AG04450 (cell line): ENCODE results near the gene NUDT2. TPM values are rescaled to one million over a fixed set of nuclear protein-coding genes. Genes with fewer than 3 reads are reported as not detected.

Source experiments
- CTCF ChIA-PET: fragments of 300-600, 350-600 bp; formaldehyde crosslinking; extraction: SDS; loops from one replicate; lab custom pipeline; 2022; ENCODE audit warnings: antibody characterized with exemption, inconsistent platforms; lab: Charles Lee
- POLR2A ChIA-PET: fragments of 350-600 bp; formaldehyde crosslinking; extraction: SDS; loops from one replicate; lab custom pipeline; 2021; ENCODE audit warnings: antibody characterized with exemption, inconsistent platforms; lab: Yijun Ruan, JAX
- DNase-seq: peaks from one replicate; pipeline ENCODE4 v3.0.0-alpha.2; 2011; ENCODE audit warnings: low read depth, low spot score
- H3K27ac ChIP-seq: one replicate; pipeline ENCODE4 v1.5.1; 2012; ENCODE audit warnings: low read depth, low read length, control low read depth
- H3K27me3 ChIP-seq: one replicate; pipeline ENCODE4 v1.6.0; 2012; ENCODE audit warnings: low read length; ENCODE audit not compliant: control insufficient read depth, insufficient read depth
- H3K4me3 ChIP-seq: 2 replicates; pipeline ENCODE4 v1.5.1; 2011; ENCODE audit warnings: mild to moderate bottlenecking, low read depth, low read length, control low read depth
- H3K9me3 ChIP-seq: 2 replicates; pipeline ENCODE4 v1.5.1; 2012; ENCODE audit warnings: low read length; ENCODE audit not compliant: control insufficient read depth, insufficient read depth
- CTCF ChIP-seq: IDR thresholded peaks from 2 replicates; pipeline ENCODE4 v1.5.1; 2011; ENCODE audit warnings: low read depth, low read length, control low read depth, inconsistent platforms
- polyA plus RNA-seq: library from polyadenylated mRNA; depleted of rRNA; stranded (reverse); fragments of >200 nt; gene quantifications from 2 replicates; pipeline ENCODE4 v1.2.3, GENCODE V29; 2011

NUDT2 gene
- polyA plus RNA-seq, 1 experiment = 44.8 TPM

DNA sequence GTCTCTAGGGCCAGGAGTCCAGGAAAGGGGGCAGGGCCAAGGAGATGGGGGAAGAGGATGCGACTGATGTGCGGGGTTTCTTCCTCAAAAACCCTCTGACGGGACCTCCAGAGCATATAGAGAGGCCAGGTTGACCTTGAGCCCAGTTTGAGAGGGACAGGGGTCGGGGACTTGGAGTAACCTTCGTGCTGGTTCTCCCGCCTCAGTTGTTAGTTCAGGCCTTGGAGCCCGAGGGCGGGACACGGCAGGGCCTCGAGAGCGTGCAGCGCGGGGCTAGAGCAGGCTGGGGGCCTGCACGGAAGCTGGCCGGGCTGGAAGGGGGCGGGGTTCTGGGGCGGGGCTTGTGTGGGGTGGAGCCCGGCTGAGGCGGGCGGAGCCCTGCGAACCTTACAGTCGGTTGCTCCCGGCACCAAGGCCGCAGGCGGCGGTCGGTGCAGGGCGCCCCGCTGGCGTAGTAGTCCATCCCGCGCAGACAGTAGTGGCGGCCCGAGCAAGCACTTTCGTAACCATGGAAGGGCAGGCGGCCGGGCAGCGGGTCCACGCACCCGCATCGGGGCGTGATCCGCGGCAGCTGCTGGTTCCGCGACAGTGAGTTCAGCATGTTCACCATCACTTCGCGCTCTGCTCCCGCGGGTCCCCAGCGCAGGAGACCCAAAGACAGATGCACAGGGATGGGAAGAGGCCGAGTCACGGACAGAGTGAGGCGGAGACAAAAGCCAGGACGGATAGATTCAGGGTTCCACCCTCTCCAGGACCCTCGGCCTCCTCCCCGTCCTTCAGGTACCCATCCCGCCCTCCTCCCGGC lies 51.3 kb downstream of the NUDT2 start:
- no peak for TF ChIP-seq CTCF
- peak overlapping the region; percentile 58 for H3K4me3 ChIP-seq
- no peaks in the 10 kb centered on the region; the same call in 1 of the 2 replicates for H3K9me3 ChIP-seq
- H3K27ac ChIP-seq = no peak overlapping the region
- ChIA-PET POLR2A (no interaction called here), CTCF (interaction anchor here (0.5 to 6.5 kb wide), 9 partner anchors 10 to 1100 kb away, joined by 3 to 59 read pairs (median 7); no protein-coding TSS in a partner anchor)
- peak; percentile 8 for DNase-seq
- peaks cover 7% of the 10 kb centered on the region for H3K27me3 ChIP-seq

- CTCF ChIA-PET = interaction anchor here (1.1 kb wide), 1 partner anchor 23 kb away, joined by 3 read pairs; no protein-coding TSS in a partner anchor
- Histone ChIP-seq H3K4me3 (peak overlapping the region; percentile 58), H3K9me3 (no peaks in the 10 kb centered on the region; the same call in 1 of the 2 replicates), H3K27ac (no peak overlapping the region), H3K27me3 (peaks cover 3% of the 10 kb centered on the region)
- no peak for TF ChIP-seq CTCF
- DNase-seq = no peak
- POLR2A ChIA-PET = no interaction called here
Observed at GRCh38 chr9:34381323-34381722, 52.0 kb downstream of the NUDT2 start.

- H3K9me3 ChIP-seq = no peaks in the 10 kb centered on the region; the same call in 1 of the 2 replicates
- no peak overlapping the region for H3K27ac ChIP-seq
- H3K27me3 ChIP-seq = peaks cover 6% of the 10 kb centered on the region
- no peak for DNase-seq
- no peak for TF ChIP-seq CTCF
- no peak overlapping the region for H3K4me3 ChIP-seq
- CTCF ChIA-PET = interaction anchor here (1.1 kb wide), 1 partner anchor 22 kb away, joined by 3 read pairs; no protein-coding TSS in a partner anchor
- POLR2A ChIA-PET = no interaction called here
Observed at GRCh38 chr9:34382054-34382453, 52.7 kb downstream of the NUDT2 start.

DNA sequence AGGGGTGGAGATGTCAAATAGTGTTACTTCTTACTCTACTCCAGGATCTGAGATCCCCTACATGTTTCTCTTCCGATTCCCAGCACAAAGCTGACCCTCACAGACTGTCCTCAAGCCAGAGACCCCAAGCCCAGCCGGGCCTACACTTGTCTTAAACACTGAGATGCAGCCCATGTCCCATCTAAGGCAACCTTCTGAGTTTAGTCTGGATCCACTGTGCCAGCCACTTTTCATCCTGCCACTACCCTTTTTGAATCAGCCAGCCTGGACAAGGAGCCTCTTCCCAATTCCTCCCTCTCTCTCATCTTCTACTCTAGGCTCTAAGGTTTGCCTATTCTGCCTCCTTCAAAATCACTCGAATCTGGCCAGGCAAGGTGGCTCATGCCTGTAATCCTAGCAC lies 53.5 kb downstream of the NUDT2 start:
- no peak for TF ChIP-seq CTCF
- Histone ChIP-seq H3K4me3 (no peak overlapping the region), H3K27me3 (peaks cover 7% of the 10 kb centered on the region), H3K27ac (no peak overlapping the region), H3K9me3 (no peaks in the 10 kb centered on the region)
- DNase-seq = no peak
- ChIA-PET CTCF (no interaction called here), POLR2A (no interaction called here)

DNA sequence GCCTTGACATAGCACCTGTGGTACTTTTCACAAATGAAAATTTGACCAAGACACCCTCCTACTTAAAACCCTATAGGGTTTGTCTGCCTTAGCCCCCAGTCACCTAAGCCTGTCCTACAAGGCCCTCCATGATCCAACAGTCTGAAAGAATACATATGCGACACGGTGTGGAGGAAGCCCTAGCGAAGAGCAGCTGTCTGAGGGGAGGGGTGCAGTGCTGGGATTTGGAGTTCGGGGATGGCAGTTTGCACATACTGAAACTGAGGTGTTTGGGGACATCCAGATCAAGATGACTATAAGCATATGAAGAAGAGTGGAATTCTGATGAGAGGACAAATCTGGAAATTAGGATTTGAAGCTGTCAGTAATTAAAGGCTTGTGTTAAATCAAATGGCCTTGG lies 54.5 kb downstream of the NUDT2 start:
- TF ChIP-seq CTCF = no peak
- Histone ChIP-seq H3K9me3 (no peaks in the 10 kb centered on the region), H3K27ac (no peak overlapping the region), H3K4me3 (no peak overlapping the region), H3K27me3 (peaks cover 8% of the 10 kb centered on the region)
- CTCF ChIA-PET = interaction anchor here (0.6 kb wide), 1 partner anchor 212 kb away, joined by 3 read pairs; no protein-coding TSS in a partner anchor
- POLR2A ChIA-PET = no interaction called here
- DNase-seq = no peak
